GM12878 (cell line): ENCODE results near the gene CARMIL3. TPM values are rescaled to one million over a fixed set of nuclear protein-coding genes. Genes with fewer than 3 reads are reported as not detected.

Experiments used
- ATAC-seq: fragments of 200-7000 bp; cut with Tn5 transposase; 3 replicates; pipeline ENCODE4 v1.9.1; 2020; ENCODE audit warnings: mild to moderate bottlenecking, moderate library complexity
- BruUV-seq: library from RNA; stranded (reverse); fragments of 400-500 nt; replicated peaks from 2 replicates; lab custom pipeline; 2021; lab: Mats Ljungman, UMichigan
- CTCF ChIA-PET: fragments of 300-600 bp; sonication (Branson Sonifier 250); formaldehyde crosslinking; extraction: SDS; loops from one replicate; lab custom pipeline; 2021; ENCODE audit warnings: inconsistent platforms; lab: Yijun Ruan, JAX
- POLR2A ChIA-PET: fragments of 350-600 bp; formaldehyde crosslinking; extraction: SDS; loops from one replicate; lab custom pipeline; 2021; ENCODE audit warnings: inconsistent platforms; lab: Charles Lee
- RAD21 ChIA-PET: fragments of 300-600 bp; sonication (Branson Sonifier 250); formaldehyde crosslinking; loops from one replicate; lab custom pipeline; 2023; ENCODE audit warnings: antibody characterized with exemption; ENCODE audit not compliant: unreplicated experiment; lab: Charles Lee
- SMC1A ChIA-PET: fragments of 300-600 bp; sonication (Branson Sonifier 250); formaldehyde crosslinking; loops from one replicate; lab custom pipeline; 2023; ENCODE audit not compliant: unreplicated experiment, uncharacterized antibody; lab: Charles Lee
- DNase-seq: peaks from one replicate; pipeline ENCODE4 v3.0.0-alpha.2; 2011; ENCODE audit warnings: low read depth, low spot score
- FAIRE-seq: peaks from 3 replicates; lab custom pipeline; 2011; peaks lifted over from hg19 to GRCh38; lab: Jason Lieb, UNC
- H2AFZ ChIP-seq: 2 replicates; pipeline ENCODE4 v1.6.0; 2011; ENCODE audit warnings: low read depth, low read length, control low read depth; ENCODE audit not compliant: control insufficient read depth
- H3K27ac ChIP-seq: 2 replicates; pipeline ENCODE4 v1.5.1; 2011; ENCODE audit warnings: control low read depth; ENCODE audit not compliant: control insufficient read depth, insufficient read depth
- H3K27me3 ChIP-seq, 2 experiments: replicated peaks in 1 of 2; 2 replicates each; pipeline versions ENCODE4 v1.6.0 to v1.6.1; 2011; ENCODE audit warnings: low read length in 1 of 2; ENCODE audit not compliant: control insufficient read depth in 2 of 2, insufficient read depth in 2 of 2
- H3K36me3 ChIP-seq, 2 experiments: 2 replicates each; pipeline ENCODE4 v1.5.1; 2011; ENCODE audit warnings: low read length in 1 of 2; ENCODE audit not compliant: control insufficient read depth in 2 of 2, insufficient read depth in 2 of 2
- H3K4me1 ChIP-seq: 2 replicates; pipeline ENCODE4 v1.6.1; 2011; ENCODE audit warnings: mild to moderate bottlenecking, low read length, moderate library complexity, mixed read lengths; ENCODE audit not compliant: control insufficient read depth, insufficient read depth
- H3K4me2 ChIP-seq: 2 replicates; pipeline ENCODE4 v1.6.0; 2011; ENCODE audit warnings: control low read depth; ENCODE audit not compliant: control insufficient read depth, insufficient read depth
- H3K4me3 ChIP-seq: fragments of 200-600 bp; sonication (generic); 2 replicates; pipeline ENCODE4 v1.5.1; 2016
- H3K79me2 ChIP-seq: 2 replicates; pipeline ENCODE4 v1.6.0; 2011; ENCODE audit warnings: low read length; ENCODE audit not compliant: control insufficient read depth, insufficient read depth
- H3K9ac ChIP-seq: 2 replicates; pipeline ENCODE4 v1.8.0; 2011; ENCODE audit warnings: low read length, control low read depth, mixed read lengths; ENCODE audit not compliant: control insufficient read depth, insufficient read depth
- H3K9me3 ChIP-seq: replicated peaks from 3 replicates; pipeline ENCODE4 v1.5.1; 2011; ENCODE audit warnings: mild to moderate bottlenecking, low read length; ENCODE audit not compliant: control insufficient read depth, insufficient read depth
- H4K20me1 ChIP-seq: 2 replicates; pipeline ENCODE4 v1.6.0; 2011; ENCODE audit not compliant: control insufficient read depth, insufficient read depth
- BHLHE40 ChIP-seq, 2 experiments: fragments of 450-650 bp in 1 of 2; IDR thresholded peaks; 2 replicates each; pipeline ENCODE4 v1.6.1; 2011 to 2017; ENCODE audit warnings: low read depth in 2 of 2, borderline replicate concordance in 1 of 2, improper control_type of control experiment in 1 of 2, low read length in 1 of 2, mild to moderate bottlenecking in 1 of 2
- DPF2 ChIP-seq: fragments of 450-650 bp; IDR thresholded peaks from 2 replicates; pipeline ENCODE4 v1.6.1; 2017; ENCODE audit warnings: mild to moderate bottlenecking
- ESRRA ChIP-seq: IDR thresholded peaks from 2 replicates; pipeline ENCODE4 v1.6.1; 2012; ENCODE audit warnings: mild to moderate bottlenecking, low read length, improper control_type of control experiment
- MLLT1 ChIP-seq: fragments of 450-650 bp; IDR thresholded peaks from 2 replicates; pipeline ENCODE4 v1.6.1; 2016; ENCODE audit warnings: mild to moderate bottlenecking
- MYB ChIP-seq: fragments of 150-350 bp; IDR thresholded peaks from 2 replicates; pipeline ENCODE4 v1.6.1; 2014; ENCODE audit warnings: mild to moderate bottlenecking, low read depth, low read length, borderline replicate concordance
- NR2C2 ChIP-seq: IDR thresholded peaks from 2 replicates; pipeline ENCODE4 v1.6.1; 2011; ENCODE audit warnings: borderline replicate concordance, low read depth; ENCODE audit not compliant: control insufficient read depth, insufficient read length
- POLR2AphosphoS2 ChIP-seq: IDR thresholded peaks from 2 replicates; pipeline ENCODE4 v1.6.1; 2011; ENCODE audit warnings: low read depth, mild to moderate bottlenecking, low read length, improper control_type of control experiment, moderate library complexity
- POU2F2 ChIP-seq: IDR thresholded peaks from 3 replicates; pipeline ENCODE4 v1.6.1; 2011; ENCODE audit warnings: low read depth, mild to moderate bottlenecking, low read length, borderline replicate concordance
- RFX5 ChIP-seq: IDR thresholded peaks from 2 replicates; pipeline ENCODE4 v1.6.1; 2011; ENCODE audit warnings: low read depth, low read length, improper control_type of control experiment
- SMARCA5 ChIP-seq: fragments of 450-650 bp; IDR thresholded peaks from 2 replicates; pipeline ENCODE4 v1.6.1; 2017; ENCODE audit warnings: mild to moderate bottlenecking
- STAT1 ChIP-seq: fragments of 450-650 bp; conservative IDR thresholded peaks from 2 replicates; pipeline ENCODE4 v1.6.1; 2014; ENCODE audit warnings: antibody characterized with exemption, mild to moderate bottlenecking
- SUPT20H ChIP-seq: IDR thresholded peaks from 2 replicates; pipeline ENCODE4 v1.6.1; 2011; ENCODE audit warnings: low read depth, mild to moderate bottlenecking, low read length, moderate library complexity, borderline replicate concordance; ENCODE audit not compliant: control insufficient read depth
- TAF1 ChIP-seq: IDR thresholded peaks from 2 replicates; pipeline ENCODE4 v1.6.1; 2011; ENCODE audit warnings: mild to moderate bottlenecking, low read depth, low read length, borderline replicate concordance
- TARDBP ChIP-seq: IDR thresholded peaks from 2 replicates; pipeline ENCODE4 v1.6.1; 2016; ENCODE audit warnings: borderline replicate concordance
- WGBS: methylation state at CpG from one replicate; pipeline ENCODE4 v1.1.6; 2016; ENCODE audit warnings: low lambda C conversion rate; ENCODE audit not compliant: insufficient replicate concordance, insufficient coverage; ENCODE audit errors: missing lambda C conversion rate; 5-methylcytosine and 5-hydroxymethylcytosine counted together
- in situ Hi-C: fragments of 300-500 bp; cut with MboI; formaldehyde crosslinking; loops from 9 replicates; pipeline ENCODE4 v1.14.3; 2018; ENCODE audit warnings: mixed read lengths
- intact Hi-C: fragments of 100-400 bp; cut with micrococcal nuclease; formaldehyde crosslinking; loops from one replicate; pipeline ENCODE4 v1.14.2; 2022; ENCODE audit not compliant: unreplicated experiment
- polyA plus RNA-seq, 11 experiments: library from polyadenylated mRNA; depleted of rRNA in 4 of 11; unstranded in 6 of 11; stranded (reverse) in 5 of 11; fragments of >200 nt; fragmentation: Nextera tagmentation in 4 of 11; fragmentation: Illumina TruSeq in 1 of 11; extraction: Ambion mirVana in 4 of 11; extraction: Trizol in 1 of 11; gene quantifications; 1 replicate in 1 of 11; 2 replicates in 10 of 11; pipeline versions ENCODE4 v1.2.1 to v1.2.3, GENCODE V29; 2011 to 2016; ENCODE audit warnings: inconsistent platforms in 2 of 11, missing spikeins in 2 of 11, low read depth in 1 of 11
- total RNA-seq, 4 experiments: library from RNA; depleted of rRNA in 3 of 4; stranded (reverse); fragments of >200 nt in 3 of 4; fragmentation: Illumina TruSeq in 1 of 4; extraction: Trizol in 1 of 4; gene quantifications; 2 replicates each; pipeline versions ENCODE4 v1.2.1 to v1.2.3, GENCODE V29; 2013 to 2021
- TF ChIP-seq, protein P1 (sequence below): IDR thresholded peaks from 2 replicates; pipeline ENCODE4 v1.6.1; 2012; ENCODE audit warnings: low read length, inconsistent platforms
- TF ChIP-seq, protein P2 (sequence below): IDR thresholded peaks from 2 replicates; pipeline ENCODE4 v1.6.1; 2011; ENCODE audit warnings: borderline replicate concordance, low read depth, mild to moderate bottlenecking, moderate library complexity, mixed read lengths, low read length; ENCODE audit not compliant: insufficient read depth; ENCODE audit errors: extremely low read length

CARMIL3 gene
- total and polyA plus RNA-seq, 10 of the 15 experiments (the other 5 are each of a cell fraction or from before 2014, with no cell fraction given) = 0.09 to 0.32 (median 0.25) TPM; not detected in 3

- no peaks in the 10 kb centered on the region for H3K36me3 ChIP-seq
- no peak for FAIRE-seq
- no peak for DNase-seq
- H3K4me1 ChIP-seq = peaks cover 16% of the 10 kb centered on the region
- ATAC-seq = no peak
- no peak overlapping the region for H3K9ac ChIP-seq
- H3K27me3 ChIP-seq = peaks cover 0 to 2% of the 10 kb centered on the region in 2 experiments; a peak in 1 of 4 replicates
- H3K4me2 ChIP-seq = no peak overlapping the region
- H3K79me2 ChIP-seq = no peaks in the 10 kb centered on the region
- 37% methylated on average over 12 of the region's 12 CpGs for WGBS
- intact Hi-C loops = no loop called here
- H4K20me1 ChIP-seq = no peaks in the 10 kb centered on the region; the same call in 1 of the 2 replicates
- ChIA-PET POLR2A (interaction anchor here (1.7 kb wide), 1 partner anchor 9 kb away, joined by 7 read pairs; no protein-coding TSS in a partner anchor), SMC1A (interaction anchor here (1.2 to 1.6 kb wide), 2 partner anchors 14 to 18 kb away, joined by 3 to 4 read pairs; no protein-coding TSS in a partner anchor), CTCF (interaction anchor here (0.8 to 6.1 kb wide), 3 partner anchors 14 to 36 kb away, joined by 3 to 33 read pairs (median 5); no protein-coding TSS in a partner anchor), RAD21 (interaction anchor here (1.3 kb wide), 1 partner anchor 37 kb away, joined by 4 read pairs; no protein-coding TSS in a partner anchor)
- in situ Hi-C loops = no loop called here
- no peaks in the 10 kb centered on the region for H3K9me3 ChIP-seq
- no TSS peak for BruUV-seq
- no peak overlapping the region for H3K27ac ChIP-seq
- no peak overlapping the region for H3K4me3 ChIP-seq
- no peak overlapping the region for H2AFZ ChIP-seq
- TF ChIP-seq ESRRA (no peak), RFX5 (no peak), SMARCA5 (no peak), TARDBP (no peak), TAF1 (no peak), DPF2 (no peak), MYB (no peak), BHLHE40 (IDR thresholded peaks at IDR 0.05; ENCODE audit: borderline replicate concordance in 1 of 2, low read depth in 2 of 2, low read length in 1 of 2) (no peak), NR2C2 (no peak), POLR2AphosphoS2 (no peak), STAT1 (no peak), POU2F2 (no peak), SUPT20H (no peak), MLLT1 (no peak)
- TF ChIP-seq, protein P1, sequence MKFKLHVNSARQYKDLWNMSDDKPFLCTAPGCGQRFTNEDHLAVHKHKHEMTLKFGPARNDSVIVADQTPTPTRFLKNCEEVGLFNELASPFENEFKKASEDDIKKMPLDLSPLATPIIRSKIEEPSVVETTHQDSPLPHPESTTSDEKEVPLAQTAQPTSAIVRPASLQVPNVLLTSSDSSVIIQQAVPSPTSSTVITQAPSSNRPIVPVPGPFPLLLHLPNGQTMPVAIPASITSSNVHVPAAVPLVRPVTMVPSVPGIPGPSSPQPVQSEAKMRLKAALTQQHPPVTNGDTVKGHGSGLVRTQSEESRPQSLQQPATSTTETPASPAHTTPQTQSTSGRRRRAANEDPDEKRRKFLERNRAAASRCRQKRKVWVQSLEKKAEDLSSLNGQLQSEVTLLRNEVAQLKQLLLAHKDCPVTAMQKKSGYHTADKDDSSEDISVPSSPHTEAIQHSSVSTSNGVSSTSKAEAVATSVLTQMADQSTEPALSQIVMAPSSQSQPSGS = no peak
- TF ChIP-seq, protein P2, sequence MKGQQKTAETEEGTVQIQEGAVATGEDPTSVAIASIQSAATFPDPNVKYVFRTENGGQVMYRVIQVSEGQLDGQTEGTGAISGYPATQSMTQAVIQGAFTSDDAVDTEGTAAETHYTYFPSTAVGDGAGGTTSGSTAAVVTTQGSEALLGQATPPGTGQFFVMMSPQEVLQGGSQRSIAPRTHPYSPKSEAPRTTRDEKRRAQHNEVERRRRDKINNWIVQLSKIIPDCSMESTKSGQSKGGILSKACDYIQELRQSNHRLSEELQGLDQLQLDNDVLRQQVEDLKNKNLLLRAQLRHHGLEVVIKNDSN = no peak
These were observed 20.1 kb downstream of the CARMIL3 start for GRCh38 chr14:24071836-24072430.
